Neural progenitor cell (in vitro differentiated cells): ENCODE data around the gene MAPK10.
A peak's percentile ranks its signal among the peaks of the same experiment; 100 is the strongest.

Experiments
- CTCF ChIP-seq: fragments of 200-600 bp; sonication (generic); IDR thresholded peaks from 2 replicates; pipeline ENCODE4 v1.5.1; 2017; ENCODE audit warnings: antibody characterized with exemption, mild to moderate bottlenecking
- EZH2 ChIP-seq: fragments of 200-600 bp; sonication (generic); IDR thresholded peaks from 2 replicates; pipeline ENCODE4 v1.6.1; 2017; ENCODE audit warnings: antibody characterized with exemption, mild to moderate bottlenecking, moderate library complexity
- EZH2phosphoT487 ChIP-seq: fragments of 200-600 bp; sonication (generic); IDR thresholded peaks from 2 replicates; pipeline ENCODE4 v1.6.1; 2017; ENCODE audit warnings: antibody characterized with exemption

- no peak for TF ChIP-seq EZH2
- TF ChIP-seq CTCF: peak; percentile 47
- no peak for TF ChIP-seq EZH2phosphoT487
Observed at GRCh38 chr4:86223472-86223871, 136.4 kb downstream of the MAPK10 start.
